Measurements from ENCODE around the gene EED.
A peak's percentile ranks its signal among the peaks of the same experiment; 100 is the strongest.

Gene EED

GRCh38 chr11:86251345-86251744 is 6.8 kb downstream of the EED start:
- no peak for TF ChIP-seq CTCF (IDR thresholded peaks at IDR 0.05; ENCODE audit: control extremely low read depth, extremely low read depth, low read depth, missing control alignments)
- DNase-seq (ENCODE audit: extremely low spot score): no peak
- POLR2A ChIA-PET: no interaction called here
- CTCF ChIA-PET: interaction anchor here (0.7 to 2.1 kb wide), 5 partner anchors 9 to 210 kb away, joined by 3 to 7 read pairs (median 4); no protein-coding TSS in a partner anchor

GRCh38 chr11:86255896-86256295 is 11.3 kb downstream of the EED start:
- DNase-seq (ENCODE audit: extremely low spot score): peak; percentile 34
- ChIA-PET CTCF (interaction anchor here (1.5 kb wide), 1 partner anchor 10 kb away, joined by 4 read pairs; no protein-coding TSS in a partner anchor), POLR2A (interaction anchor here (1.0 kb wide), 1 partner anchor 11 kb away, joined by 3 read pairs; the partner anchor contains the start of gene EED)
- TF ChIP-seq CTCF (IDR thresholded peaks at IDR 0.05; ENCODE audit: control extremely low read depth, extremely low read depth, low read depth, missing control alignments): no peak

- TF ChIP-seq CTCF (IDR thresholded peaks at IDR 0.05; ENCODE audit: control extremely low read depth, extremely low read depth, low read depth, missing control alignments): no peak
- CTCF ChIA-PET: interaction anchor here (0.9 to 1.5 kb wide), 4 partner anchors 8 to 288 kb away, joined by 3 to 4 read pairs (median 3); no protein-coding TSS in a partner anchor
- DNase-seq (ENCODE audit: extremely low spot score): no peak
- POLR2A ChIA-PET: interaction anchor here (1.0 kb wide), 1 partner anchor 12 kb away, joined by 3 read pairs; the partner anchor contains the start of gene EED
These were observed 12.1 kb downstream of the EED start for GRCh38 chr11:86256608-86257007.

- TF ChIP-seq CTCF (IDR thresholded peaks at IDR 0.05; ENCODE audit: control extremely low read depth, extremely low read depth, low read depth, missing control alignments): no peak
- ChIA-PET CTCF (interaction anchor here (0.9 to 1.1 kb wide), 4 partner anchors 9 to 289 kb away, joined by 3 read pairs; no protein-coding TSS in a partner anchor), POLR2A (no interaction called here)
- DNase-seq (ENCODE audit: extremely low spot score): no peak
These were observed 12.9 kb downstream of the EED start for GRCh38 chr11:86257446-86257845.

- CTCF ChIA-PET: interaction anchor here (0.9 to 3.0 kb wide), 9 partner anchors 8 to 216 kb away, joined by 3 to 12 read pairs (median 3); no protein-coding TSS in a partner anchor
- no peak for TF ChIP-seq CTCF (IDR thresholded peaks at IDR 0.05; ENCODE audit: control extremely low read depth, extremely low read depth, low read depth, missing control alignments)
- DNase-seq (ENCODE audit: extremely low spot score): no peak
- POLR2A ChIA-PET: no interaction called here
These were observed 15.2 kb downstream of the EED start for GRCh38 chr11:86259730-86260129.

GRCh38 chr11:86261328-86261727 is 16.8 kb downstream of the EED start:
- DNase-seq (ENCODE audit: extremely low spot score): no peak
- no peak for TF ChIP-seq CTCF (IDR thresholded peaks at IDR 0.05; ENCODE audit: control extremely low read depth, extremely low read depth, low read depth, missing control alignments)
- ChIA-PET CTCF (interaction anchor here (1.0 to 3.0 kb wide), 3 partner anchors 9 to 220 kb away, joined by 3 to 12 read pairs (median 7); no protein-coding TSS in a partner anchor), POLR2A (no interaction called here)

All from GM10248 (cell line).